HCT116 (cell line): ENCODE results near the gene RFX2. TPM values are rescaled to one million over a fixed set of nuclear protein-coding genes. Genes with fewer than 3 reads are reported as not detected.

Experiments
- ATAC-seq: fragments of 200-7000 bp; cut with Tn5 transposase; 2 replicates; pipeline ENCODE4 v1.9.1; 2020; ENCODE audit warnings: mild to moderate bottlenecking, moderate library complexity
- BruUV-seq: library from RNA; stranded (reverse); fragments of 400-500 nt; replicated peaks from 2 replicates; lab custom pipeline; 2021; lab: Mats Ljungman, UMichigan
- CTCF ChIA-PET: fragments of 300-600 bp; sonication (Branson Sonifier 250); formaldehyde crosslinking; loops from one replicate; lab custom pipeline; 2021; ENCODE audit warnings: antibody characterized with exemption; lab: Charles Lee
- POLR2A ChIA-PET: fragments of 300-600, 350-600 bp; sonication (Branson Sonifier 250); formaldehyde crosslinking; loops from one replicate; lab custom pipeline; 2021; ENCODE audit warnings: antibody characterized with exemption; lab: Charles Lee
- RAD21 ChIA-PET, 2 experiments: fragments of 300-600 bp; sonication (Branson Sonifier 250); formaldehyde crosslinking; loops; one replicate each; lab custom pipeline; 2023; ENCODE audit warnings: low total read pairs in 2 of 2; ENCODE audit not compliant: uncharacterized antibody in 2 of 2, unreplicated experiment in 2 of 2, low non-redundant PET in 1 of 2; lab: Charles Lee
- DNase-seq: peaks from one replicate; pipeline ENCODE4 v3.0.0-alpha.2; 2010; ENCODE audit warnings: low read depth, low spot score
- H2AFZ ChIP-seq: fragments of 200-600 bp; shearing (Covaris generic), sonication (generic); 2 replicates; pipeline ENCODE4 v1.6.1; 2017; ENCODE audit warnings: low read depth, mixed run types, mixed read lengths, antibody characterized with exemption, low read length; ENCODE audit not compliant: poor library complexity, severe bottlenecking
- H3K27ac ChIP-seq: 2 replicates; pipeline ENCODE4 v1.5.1; 2012; ENCODE audit warnings: low read depth, low read length
- H3K27me3 ChIP-seq: fragments of 200-600 bp; sonication (generic); 2 replicates; pipeline ENCODE4 v1.6.1; 2016; ENCODE audit warnings: mixed run types, low read length, mixed read lengths; ENCODE audit not compliant: insufficient read depth
- H3K36me3 ChIP-seq, 2 experiments: fragments of 200-500 bp in 1 of 2; fragments of 200-600 bp in 1 of 2; sonication (Bioruptor generic) in 1 of 2; sonication (generic) in 1 of 2; 2 replicates each; pipeline versions ENCODE4 v1.5.1 to v1.6.1; 2014 to 2016; ENCODE audit warnings: low read length in 2 of 2, inconsistent platforms in 1 of 2, mixed read lengths in 1 of 2, mixed run types in 1 of 2; ENCODE audit not compliant: insufficient read depth in 2 of 2, control insufficient read depth in 1 of 2
- H3K4me1 ChIP-seq, 2 experiments: fragments of 200-600 bp in 1 of 2; sonication (generic) in 1 of 2; 2 replicates each; pipeline versions ENCODE4 v1.5.1 to v1.6.1; 2012 to 2017; ENCODE audit warnings: low read length in 2 of 2, inconsistent platforms in 1 of 2, mild to moderate bottlenecking in 1 of 2, mixed read lengths in 1 of 2, mixed run types in 1 of 2, moderate library complexity in 1 of 2; ENCODE audit not compliant: insufficient read depth in 2 of 2, control insufficient read depth in 1 of 2
- H3K4me2 ChIP-seq: fragments of 200-600 bp; sonication (generic); 2 replicates; pipeline ENCODE4 v1.6.1; 2017; ENCODE audit warnings: mixed run types, low read length, mixed read lengths
- H3K4me3 ChIP-seq, 2 experiments: fragments of 200-600 bp in 1 of 2; sonication (generic) in 1 of 2; replicated peaks in 1 of 2; 2 replicates each; pipeline ENCODE4 v1.5.1; 2011 to 2016; ENCODE audit warnings: low read length in 2 of 2, control low read depth in 1 of 2, low read depth in 1 of 2, mild to moderate bottlenecking in 1 of 2, mixed read lengths in 1 of 2, mixed run types in 1 of 2
- H3K79me2 ChIP-seq: fragments of 200-600 bp; sonication (generic); 2 replicates; pipeline ENCODE4 v1.6.1; 2017; ENCODE audit warnings: mild to moderate bottlenecking, mixed run types, low read length, moderate library complexity, mixed read lengths; ENCODE audit not compliant: insufficient read depth
- H3K9ac ChIP-seq: fragments of 200-600 bp; sonication (generic); 2 replicates; pipeline ENCODE4 v1.6.1; 2016; ENCODE audit warnings: low read length, mixed read lengths
- H3K9me2 ChIP-seq: fragments of 200-600 bp; sonication (generic), shearing (Covaris generic); 2 replicates; pipeline ENCODE4 v1.6.1; 2017; ENCODE audit warnings: mixed run types, mild to moderate bottlenecking, moderate library complexity; ENCODE audit not compliant: insufficient read depth
- H3K9me3 ChIP-seq, 2 experiments: fragments of 200-500 bp in 1 of 2; fragments of 200-600 bp in 1 of 2; sonication (Bioruptor generic) in 1 of 2; sonication (generic) in 1 of 2; 2 replicates each; pipeline ENCODE4 v1.6.1; 2014 to 2017; ENCODE audit warnings: low read length in 2 of 2, mixed read lengths in 2 of 2, inconsistent platforms in 1 of 2, low read depth in 1 of 2, mild to moderate bottlenecking in 1 of 2, mixed run types in 1 of 2, moderate library complexity in 1 of 2; ENCODE audit not compliant: control insufficient read depth in 1 of 2, insufficient read depth in 1 of 2
- H4K20me1 ChIP-seq: fragments of 200-600 bp; sonication (generic), shearing (Covaris generic); 2 replicates; pipeline ENCODE4 v1.6.1; 2017; ENCODE audit warnings: mixed run types, mild to moderate bottlenecking, moderate library complexity; ENCODE audit not compliant: insufficient read depth
- CTCF ChIP-seq, 3 experiments: fragments of 200-600 bp in 1 of 3; sonication (generic) in 1 of 3; IDR thresholded peaks in 2 of 3; conservative IDR thresholded peaks in 1 of 3; 2 replicates each; pipeline ENCODE4 v1.5.1; 2012 to 2017; ENCODE audit warnings: low read depth in 2 of 3, low read length in 2 of 3, antibody characterized with exemption in 1 of 3, borderline replicate concordance in 1 of 3, control low read depth in 1 of 3, mild to moderate bottlenecking in 1 of 3, mixed read lengths in 1 of 3, mixed run types in 1 of 3, moderate library complexity in 1 of 3; ENCODE audit not compliant: insufficient read depth in 1 of 3
- MAX ChIP-seq: IDR thresholded peaks from 2 replicates; pipeline ENCODE4 v1.6.1; 2012
- RAD21 ChIP-seq: IDR thresholded peaks from 2 replicates; pipeline ENCODE4 v1.6.1; 2012; ENCODE audit warnings: low read depth, mild to moderate bottlenecking
- SRF ChIP-seq: IDR thresholded peaks from 2 replicates; pipeline ENCODE4 v1.6.1; 2012; ENCODE audit warnings: low read depth
- YY1 ChIP-seq: IDR thresholded peaks from 2 replicates; pipeline ENCODE4 v1.6.1; 2011; ENCODE audit warnings: low read length, low read depth, moderate library complexity, mild to moderate bottlenecking; ENCODE audit not compliant: insufficient replicate concordance; ENCODE audit errors: extremely low read depth
- ZBTB33 ChIP-seq: IDR thresholded peaks from 2 replicates; pipeline ENCODE4 v1.6.1; 2011; ENCODE audit warnings: mild to moderate bottlenecking, low read length, moderate library complexity; ENCODE audit not compliant: insufficient replicate concordance; ENCODE audit errors: extremely low read depth
- intact Hi-C: fragments of 100-400 bp; cut with micrococcal nuclease; formaldehyde crosslinking; loops from 2 replicates; pipeline ENCODE4 v1.10.0; 2022
- total RNA-seq: library from RNA; stranded (reverse); gene quantifications from one replicate; pipeline ENCODE4 v1.2.1, GENCODE V29; 2021; ENCODE audit not compliant: unreplicated experiment

RFX2 gene
- total RNA-seq, 1 experiment from 2014 or later, result 13.7 TPM

- no peak for TF ChIP-seq ZBTB33
Observed at GRCh38 chr19:6126335-6126974, 16.2 kb upstream of the RFX2 start (continued).

GRCh38 chr19:6125571-6125989, 15.3 kb upstream of the RFX2 start:
- no TSS peak for BruUV-seq
- CTCF ChIA-PET, result interaction anchor here (0.5 to 2.4 kb wide), 27 partner anchors 9 to 1674 kb away, joined by 3 to 94 read pairs (median 3); partner anchors contain the start of genes ALKBH7 and ZNF557
- H3K36me3 ChIP-seq, result no peaks in the 10 kb centered on the region

More at GRCh38 chr19:6125571-6125989, 15.3 kb upstream of the RFX2 start:
- Histone ChIP-seq H3K27ac (no peak overlapping the region), H3K27me3 (peaks cover under 1% of the 10 kb centered on the region; the same call in 1 of the 2 replicates), H3K9me2 (no peaks in the 10 kb centered on the region), H3K4me1 (peaks cover 0 to 5% of the 10 kb centered on the region in 2 experiments; a peak in 1 of 4 replicates), H3K9ac (no peak overlapping the region), H4K20me1 (no peaks in the 10 kb centered on the region), H3K4me2 (peak overlapping the region; percentile 14; the same call in 1 of the 2 replicates), H3K79me2 (no peaks in the 10 kb centered on the region), H3K9me3 (no peaks in the 10 kb centered on the region), H2AFZ (peak overlapping the region; percentile 87), H3K4me3 (no peak overlapping the region)
- ChIA-PET POLR2A (interaction anchor here (1.2 to 1.8 kb wide), 2 partner anchors 15 to 78 kb away, joined by 3 to 13 read pairs; no protein-coding TSS in a partner anchor), RAD21 (interaction anchor here (0.8 to 1.9 kb wide), 4 partner anchors 34 to 138 kb away, joined by 3 to 15 read pairs (median 8); no protein-coding TSS in a partner anchor)
- intact Hi-C loops, result loop anchor here (1.0 to 5.0 kb wide), 3 partner anchors 76 to 172 kb away; no protein-coding TSS in a partner anchor
- peak; percentile 97 for TF ChIP-seq RAD21
- TF ChIP-seq YY1, result no peak
- TF ChIP-seq CTCF (IDR thresholded peaks at IDR 0.05 in 2 of 3, conservative IDR thresholded peaks at IDR 0.05 in 1 of 3; ENCODE audit: borderline replicate concordance in 1 of 3, insufficient read depth in 1 of 3, low read depth in 2 of 3, low read length in 2 of 3), result peak; percentile 91 to 97 (median 96)
- 0 out of 2 replicates have a peak, but pooled peaks have one; percentile 50 for TF ChIP-seq MAX
- TF ChIP-seq SRF, result no peak
- DNase-seq, result peak; percentile 88
- peak; percentile 88 for ATAC-seq
